ENCODE measurements around the gene PAIP1. TPM values are rescaled to one million over a fixed set of nuclear protein-coding genes. Genes with fewer than 3 reads are reported as not detected.
A peak's percentile ranks its signal among the peaks of the same experiment; 100 is the strongest.
"Not testable (repeated sequence)": the region's sequence is repeated elsewhere in the genome, so short reads cannot be mapped to it uniquely, and the experiment has no call there.

Gene PAIP1
- polyA plus RNA-seq, 1 donor = 88.3 TPM

DNA sequence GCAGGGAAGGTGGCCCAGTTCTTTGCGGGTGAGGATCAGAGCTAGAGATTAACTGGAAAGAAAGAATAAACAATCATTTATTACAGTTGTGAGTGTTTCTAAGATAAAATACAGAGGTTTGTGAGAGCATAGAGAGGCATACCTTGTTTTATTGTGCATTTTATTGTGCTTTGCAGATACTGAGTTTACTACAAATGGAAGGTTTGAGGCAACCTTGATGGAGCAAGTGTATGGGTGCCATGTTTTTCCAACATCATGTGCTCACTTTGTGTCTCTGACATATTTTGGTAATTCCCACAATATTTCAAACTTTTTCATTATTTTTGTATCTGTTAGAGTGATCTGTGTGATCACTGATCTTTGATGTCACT is 41.2 kb downstream of the PAIP1 start:
- no peak for DNase-seq (ENCODE audit: low read depth)

DNA sequence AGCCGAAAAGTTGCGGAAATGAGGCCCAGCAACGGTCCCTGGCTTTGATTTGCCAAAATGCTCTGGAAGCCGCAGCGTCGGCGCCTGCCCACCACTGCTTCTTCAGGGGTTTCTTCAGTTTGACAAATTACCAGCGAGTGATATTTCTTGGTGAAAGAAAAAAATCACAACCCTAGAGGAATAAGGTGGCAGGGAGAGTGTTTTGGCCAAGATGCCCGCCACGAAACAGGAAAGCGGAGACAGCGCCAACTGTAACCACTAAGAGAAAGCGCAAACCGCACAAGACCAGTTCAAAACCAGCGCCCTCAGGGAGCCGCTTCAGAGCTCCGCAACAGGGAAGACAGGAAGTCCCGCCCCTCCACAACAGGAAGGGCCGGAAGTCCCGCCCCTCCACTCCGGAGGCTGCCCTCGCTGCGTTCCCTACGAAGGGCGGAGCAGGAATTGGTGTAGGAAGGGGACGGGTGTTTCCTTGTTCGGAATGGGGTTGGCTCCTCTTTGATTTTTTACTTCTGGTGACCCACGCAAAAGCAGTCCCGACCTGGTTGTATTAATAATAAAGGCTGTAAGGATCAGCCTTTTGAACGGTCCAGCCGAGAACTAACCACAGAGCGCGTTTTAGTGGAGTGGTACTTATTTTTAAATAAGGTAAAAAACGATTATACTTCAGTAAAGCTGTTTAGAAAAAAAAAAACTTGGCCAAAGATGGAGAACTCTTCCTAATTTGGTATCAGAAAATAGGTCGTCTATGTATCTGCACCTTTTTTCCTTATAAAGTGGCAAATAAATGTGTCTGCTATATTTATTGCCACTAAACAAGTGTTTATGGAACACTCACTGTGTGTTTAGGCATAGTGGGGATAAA is 41.8 kb downstream of the PAIP1 start, which contains the start of gene C5orf34:
C5orf34 (minus strand) TSS at position 333 of the 862 bp plus-strand sequence. CDS start 5,809 bp downstream, outside the sequence.
- DNase-seq (ENCODE audit: low read depth) = peak; percentile 95

DNA sequence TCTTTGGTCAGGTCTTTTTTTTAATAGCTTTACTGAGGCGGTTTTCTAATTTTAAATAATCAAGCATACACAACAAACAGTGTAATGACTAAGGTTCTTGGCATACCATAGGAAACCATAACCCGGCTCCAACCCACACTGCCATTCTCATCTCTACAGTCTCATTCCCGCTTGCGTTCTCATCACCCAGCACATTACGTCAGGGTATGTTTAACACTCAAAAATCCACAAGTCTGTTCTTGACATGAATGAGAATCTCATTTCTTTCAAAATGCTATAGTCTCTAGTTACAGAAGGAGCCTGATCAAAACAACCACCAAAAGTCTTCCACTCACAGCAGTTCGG is 42.4 kb downstream of the PAIP1 start:
- peak; percentile 9 for DNase-seq (ENCODE audit: low read depth)

DNA sequence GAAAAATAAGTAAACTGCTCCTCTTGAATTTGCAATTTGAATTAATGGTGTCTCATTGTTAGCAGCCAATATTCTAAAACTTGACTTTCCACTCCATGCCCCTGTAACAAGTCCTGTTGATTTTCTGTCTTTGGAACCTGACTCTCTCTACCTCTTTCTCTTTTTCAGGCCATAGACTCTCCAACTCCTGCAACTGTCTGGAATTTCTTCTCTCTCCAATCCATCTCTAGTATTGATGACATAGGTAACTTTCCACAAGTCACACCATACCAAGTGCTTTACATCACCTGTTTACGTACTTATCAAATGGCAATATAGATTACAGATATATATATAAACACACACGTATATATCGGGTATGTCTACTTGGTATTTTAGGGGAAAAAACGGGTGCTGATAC is 42.9 kb downstream of the PAIP1 start:
- DNase-seq (ENCODE audit: low read depth) = no peak

DNA sequence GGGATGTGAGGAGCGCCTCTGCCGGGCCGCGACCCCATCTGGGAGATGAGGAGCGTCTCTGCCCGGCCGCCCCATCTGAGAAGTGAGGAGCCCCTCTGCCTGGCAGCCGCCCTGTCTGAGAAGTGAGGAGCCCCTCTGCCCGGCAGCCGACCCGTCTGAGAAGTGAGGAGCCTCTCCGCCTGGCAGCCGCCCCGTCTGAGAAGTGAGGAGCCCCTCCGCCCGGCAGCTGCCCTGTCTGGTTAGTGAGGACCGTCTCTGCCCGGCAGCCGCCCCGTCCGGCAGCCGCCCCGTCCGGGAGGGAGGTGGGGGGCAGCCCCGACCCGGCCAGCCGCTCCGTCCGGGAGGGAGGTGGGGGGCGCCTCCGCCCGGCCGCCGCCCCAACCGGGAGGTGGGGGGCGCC is 45.8 kb downstream of the PAIP1 start:
- DNase-seq (ENCODE audit: low read depth) = not testable (repeated sequence)

DNA sequence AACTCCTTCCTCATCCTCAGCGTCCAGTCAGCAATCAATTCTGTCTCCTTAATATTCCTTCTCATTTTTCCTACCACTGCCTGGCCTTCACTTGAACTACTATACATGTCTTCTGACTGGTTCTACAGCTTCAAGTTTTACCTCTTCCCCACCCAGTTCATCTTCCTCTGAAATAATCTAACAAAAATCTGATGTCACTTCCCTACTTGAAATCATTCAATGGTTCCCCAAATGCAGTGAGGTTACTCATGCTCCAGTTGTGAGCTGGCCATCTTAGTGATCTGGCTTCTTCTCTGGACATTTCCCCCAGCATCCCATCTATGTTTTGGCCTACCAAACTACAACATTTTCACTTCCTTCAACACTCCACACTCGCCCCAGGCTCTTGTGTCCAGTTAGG is 58.3 kb downstream of the PAIP1 start:
- no peak for DNase-seq (ENCODE audit: low read depth)

DNA sequence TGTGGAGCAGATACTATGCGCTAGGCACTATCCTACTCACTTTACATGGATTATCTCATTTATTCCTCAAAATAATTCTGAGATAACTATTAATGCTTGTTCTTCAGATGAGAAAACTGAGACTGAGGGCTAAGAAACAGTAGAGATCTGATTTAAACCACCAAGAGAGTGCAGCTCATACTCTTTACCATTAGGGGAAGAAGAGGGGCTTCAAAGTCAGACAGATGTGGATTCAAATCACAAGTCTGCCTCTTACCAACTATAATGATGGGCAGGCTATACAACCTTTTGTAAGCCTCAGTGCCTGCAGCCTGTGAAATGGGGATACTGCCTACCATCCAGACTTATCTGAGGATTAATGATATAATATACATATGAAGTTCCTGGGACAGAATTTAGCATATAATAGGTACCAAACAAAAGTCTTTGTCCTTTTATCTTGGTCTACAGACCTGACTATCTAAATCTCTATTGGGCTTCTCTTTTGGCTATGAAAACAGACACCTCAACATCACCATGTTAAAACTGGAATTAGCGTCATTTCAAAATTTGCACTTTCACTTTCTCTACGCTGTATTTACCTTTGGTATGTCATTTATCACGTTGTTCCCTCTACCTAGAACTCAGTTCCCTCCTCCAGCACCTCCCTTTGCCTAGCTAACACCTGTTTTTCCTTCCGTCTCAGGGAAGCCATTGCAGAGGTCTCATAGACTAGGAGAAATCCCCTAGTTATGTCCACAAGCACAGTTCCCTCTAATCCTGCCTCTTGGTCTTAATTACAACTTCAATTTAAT is 59.4 kb downstream of the PAIP1 start:
- no peak for DNase-seq (ENCODE audit: low read depth)

DNA sequence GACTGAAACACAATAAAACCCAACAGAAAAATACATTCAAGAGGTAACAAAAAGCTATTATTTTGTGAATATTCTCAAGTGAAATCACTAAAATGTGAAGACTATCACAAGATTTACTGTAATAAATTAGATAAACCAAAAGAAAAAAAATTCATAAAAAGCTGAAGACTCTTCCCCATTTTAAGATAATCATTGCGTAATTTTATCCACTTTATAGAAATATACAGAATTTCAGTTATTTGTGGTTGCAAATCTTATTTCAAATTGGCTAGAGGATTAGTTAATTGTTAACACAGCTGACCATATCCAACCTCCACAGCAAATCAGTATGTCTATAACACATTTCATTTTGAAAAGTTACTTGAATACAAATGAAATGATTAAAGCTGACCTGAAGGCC is 65.6 kb downstream of the PAIP1 start:
- no peak for DNase-seq (ENCODE audit: low read depth)

DNA sequence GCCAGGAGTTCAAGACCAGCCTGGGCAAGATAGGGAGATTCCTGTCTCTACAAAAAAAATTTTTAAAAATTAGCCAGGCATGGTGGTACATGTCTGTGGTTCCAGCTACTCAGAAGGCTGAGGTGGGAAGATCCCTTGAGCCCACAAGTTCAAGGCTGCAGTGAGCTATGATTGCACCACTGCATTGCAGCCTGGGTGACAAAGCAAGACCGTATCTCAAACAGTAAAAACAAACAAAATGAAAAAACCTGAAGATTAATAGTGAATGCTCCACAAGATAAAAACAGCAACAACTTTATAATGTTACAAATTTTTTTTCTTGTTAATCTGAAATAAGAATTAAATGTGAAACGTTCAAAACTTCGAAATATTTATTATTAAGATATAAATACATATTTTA is 70.5 kb downstream of the PAIP1 start:
- DNase-seq (ENCODE audit: low read depth) = no peak

DNA sequence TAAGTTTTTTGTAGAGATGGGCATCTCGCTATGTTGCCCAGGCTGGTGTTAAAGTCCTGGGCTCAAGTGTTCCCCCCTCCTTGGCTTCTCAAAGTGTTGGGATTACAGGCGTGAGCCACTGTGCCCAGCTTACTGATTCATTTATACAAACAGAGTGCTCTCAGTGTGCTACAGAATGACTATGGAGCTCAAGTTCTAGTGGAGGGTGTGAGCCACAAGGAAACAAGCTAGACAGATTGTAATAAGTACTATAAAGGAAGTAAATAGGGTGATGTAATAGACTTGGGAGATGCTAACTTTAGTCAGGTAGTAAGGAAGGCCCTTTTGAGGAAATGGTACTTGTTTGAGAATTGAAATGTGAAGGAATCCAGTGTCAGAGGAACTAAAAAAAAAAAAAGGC is 71.5 kb downstream of the PAIP1 start:
- no peak for DNase-seq (ENCODE audit: low read depth)

DNA sequence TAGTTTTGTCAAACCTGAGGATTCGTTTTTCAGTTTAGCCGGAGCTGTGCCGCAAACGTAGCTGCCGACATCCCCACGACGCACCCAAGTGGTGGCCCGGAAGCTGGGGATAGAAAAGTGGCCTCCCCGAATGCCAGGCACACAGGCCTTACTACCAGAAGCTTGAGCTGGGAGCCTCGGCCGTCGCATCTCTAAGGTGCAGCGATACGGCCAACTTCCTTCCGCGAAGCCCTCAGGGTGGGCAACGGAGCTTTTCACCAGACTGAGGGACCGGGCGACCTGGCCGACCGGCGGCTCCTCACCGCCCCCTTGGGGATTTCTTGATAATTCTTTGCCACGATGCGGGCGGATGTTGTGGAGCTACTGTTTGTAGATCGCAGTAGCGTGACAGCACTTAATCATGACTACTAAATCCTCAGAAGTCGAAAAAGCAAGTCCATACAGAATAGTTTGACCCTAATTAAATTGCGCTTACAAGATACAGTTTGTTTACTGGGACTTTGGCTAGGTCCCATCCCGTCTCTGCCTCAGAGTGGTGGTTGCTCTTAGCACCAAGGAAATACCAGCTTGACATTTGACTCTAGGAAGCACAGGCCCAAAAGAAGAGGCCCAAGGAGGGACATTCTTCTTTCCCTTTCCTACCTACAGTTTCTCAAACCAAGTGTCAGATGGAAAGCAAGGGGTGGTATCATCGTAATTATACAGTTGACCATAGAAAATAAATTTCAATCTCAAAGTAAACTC is 72.6 kb downstream of the PAIP1 start:
- DNase-seq (ENCODE audit: low read depth) = peak; percentile 47

DNA sequence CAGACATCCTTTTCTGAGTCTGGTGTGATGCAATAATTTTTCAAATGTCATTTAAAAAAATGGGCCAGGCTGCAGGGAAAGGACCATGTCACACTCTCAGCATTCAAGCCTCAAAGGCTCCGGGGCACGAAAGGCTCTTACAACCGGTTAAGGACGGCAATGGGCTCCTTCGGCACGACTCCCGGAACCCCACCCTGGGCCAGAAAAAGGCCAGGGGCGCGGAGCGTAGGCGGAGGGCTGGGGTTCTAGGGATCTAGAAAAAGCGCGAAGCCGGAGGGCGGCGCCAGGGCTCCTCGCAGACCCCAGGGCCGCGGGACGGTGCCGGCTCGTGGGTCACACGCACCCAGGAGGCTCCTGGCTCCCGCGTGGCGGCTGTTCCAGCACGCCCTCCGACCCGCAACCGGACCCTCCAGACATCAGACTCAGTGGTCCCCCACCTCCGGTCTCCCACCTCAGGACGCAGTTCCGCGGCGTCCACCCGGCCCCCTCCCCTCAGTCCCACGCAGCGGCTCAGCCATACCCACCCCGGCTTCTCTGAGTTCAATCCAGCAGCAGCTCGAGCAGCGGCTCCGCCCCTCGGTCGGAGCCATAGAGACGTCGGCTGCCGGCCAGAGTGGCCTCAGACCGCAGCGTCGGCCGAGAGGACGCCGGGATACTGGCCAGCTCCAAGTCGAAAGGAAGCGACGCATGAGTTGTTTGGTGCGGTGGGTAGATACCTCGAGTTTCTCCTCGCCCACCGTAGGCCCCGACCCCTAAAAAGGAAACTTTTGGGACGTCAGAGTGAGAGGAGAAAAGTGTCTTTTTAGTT is 73.4 kb downstream of the PAIP1 start, which contains the start of gene TMEM267:
TMEM267 (minus strand) TSS at position 568 of the 808 bp plus-strand sequence. CDS start 29,896 bp downstream, outside the sequence.
- DNase-seq (ENCODE audit: low read depth) = peak; percentile 90

DNA sequence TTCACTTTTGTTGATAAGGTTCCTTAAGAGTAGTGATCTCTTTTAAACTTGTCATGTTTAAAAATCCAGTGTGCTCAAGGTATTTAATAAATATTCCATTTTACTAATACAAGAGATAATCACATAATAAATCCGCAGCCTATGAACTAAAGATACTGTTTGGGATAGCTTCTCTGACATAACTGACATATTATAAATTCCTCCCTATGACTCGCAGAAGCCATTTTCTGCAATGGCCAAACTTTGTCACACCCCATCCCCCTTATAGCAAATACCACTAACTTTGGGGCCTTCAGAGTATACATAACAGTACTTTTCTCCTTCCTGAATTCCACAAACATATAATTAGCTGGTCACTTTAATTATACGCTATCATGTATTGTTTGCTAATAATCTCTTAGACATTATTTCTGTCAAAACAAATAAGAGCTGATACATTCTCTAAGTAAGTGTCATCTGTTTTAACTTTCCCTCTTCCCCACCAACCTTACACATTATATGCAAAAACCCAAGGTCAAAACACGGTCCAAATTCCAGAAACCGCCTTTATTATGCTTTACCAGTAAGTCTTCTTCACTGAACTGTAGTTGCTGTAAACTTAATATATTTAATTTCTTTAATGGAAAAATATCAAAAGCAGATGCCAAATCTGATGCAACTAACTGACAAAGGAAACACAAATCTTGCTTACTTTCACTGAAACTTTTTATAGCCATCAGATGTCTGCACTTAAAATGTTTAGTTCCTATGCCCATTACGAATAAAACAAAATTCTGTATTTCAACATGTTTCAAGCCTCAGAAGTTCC is 74.2 kb downstream of the PAIP1 start:
- peak; percentile 2 for DNase-seq (ENCODE audit: low read depth)

Other genes starting within 250 kb of the PAIP1 start
- gene HMGCS1, start 243.7 kb downstream of the PAIP1 start, polyA plus RNA-seq (ENCODE audit: insufficient read length) = 41.8 TPM
- 0.14 TPM for gene CCL28, start 144.7 kb downstream of the PAIP1 start, polyA plus RNA-seq (ENCODE audit: insufficient read length)
- 8.9 TPM for gene TMEM267, start 73.2 kb downstream of the PAIP1 start, polyA plus RNA-seq (ENCODE audit: insufficient read length)
- 2.9 TPM for gene C5orf34, start 41.9 kb downstream of the PAIP1 start, polyA plus RNA-seq (ENCODE audit: insufficient read length)
- gene NNT, start 46.1 kb upstream of the PAIP1 start, polyA plus RNA-seq (ENCODE audit: insufficient read length) = 93.3 TPM